Right kidney (tissue), 1 donor: ENCODE results near the gene FAM13A.

Experiments
- DNase-seq: peaks from one replicate; pipeline ENCODE4 v3.0.0-alpha.2; 2016

Gene FAM13A

DNA sequence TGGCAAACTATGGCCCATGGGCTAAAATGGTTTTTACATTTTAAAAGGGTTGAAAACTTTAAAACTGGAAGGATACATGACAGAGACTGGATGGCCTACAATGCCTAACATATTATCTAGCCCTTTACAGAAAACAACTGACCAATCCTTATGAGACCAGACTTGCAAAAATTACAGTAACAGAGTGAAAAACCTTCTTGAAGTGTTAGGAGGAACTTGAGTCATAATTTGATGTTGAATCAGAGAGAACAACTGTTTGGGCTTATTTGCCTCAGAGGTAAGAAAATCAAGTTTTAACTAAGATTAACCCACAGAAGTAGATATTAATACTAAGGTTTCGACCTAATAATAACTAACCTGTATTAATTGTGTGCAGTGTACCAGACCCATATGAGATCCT is 347.0 kb downstream of the FAM13A start:
- DNase-seq, result no peak

DNA sequence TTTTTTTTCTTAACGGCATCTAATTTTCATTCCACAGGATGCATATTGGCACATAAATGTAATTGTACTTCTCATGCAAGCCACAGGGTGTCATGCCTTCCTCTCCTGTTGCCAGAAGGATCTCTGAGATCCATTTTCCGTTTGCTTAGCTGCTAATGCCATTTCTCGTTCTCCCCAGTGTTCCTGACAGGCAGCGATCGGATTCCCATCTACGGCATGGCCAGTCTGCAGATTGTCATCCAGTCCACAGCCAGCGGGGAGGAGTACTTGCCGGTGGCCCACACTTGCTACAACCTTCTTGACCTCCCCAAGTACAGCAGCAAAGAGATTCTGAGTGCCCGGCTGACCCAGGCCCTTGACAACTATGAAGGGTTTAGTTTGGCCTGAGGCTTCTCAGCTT is 350.4 kb downstream of the FAM13A start:
- peak; percentile 40 for DNase-seq

DNA sequence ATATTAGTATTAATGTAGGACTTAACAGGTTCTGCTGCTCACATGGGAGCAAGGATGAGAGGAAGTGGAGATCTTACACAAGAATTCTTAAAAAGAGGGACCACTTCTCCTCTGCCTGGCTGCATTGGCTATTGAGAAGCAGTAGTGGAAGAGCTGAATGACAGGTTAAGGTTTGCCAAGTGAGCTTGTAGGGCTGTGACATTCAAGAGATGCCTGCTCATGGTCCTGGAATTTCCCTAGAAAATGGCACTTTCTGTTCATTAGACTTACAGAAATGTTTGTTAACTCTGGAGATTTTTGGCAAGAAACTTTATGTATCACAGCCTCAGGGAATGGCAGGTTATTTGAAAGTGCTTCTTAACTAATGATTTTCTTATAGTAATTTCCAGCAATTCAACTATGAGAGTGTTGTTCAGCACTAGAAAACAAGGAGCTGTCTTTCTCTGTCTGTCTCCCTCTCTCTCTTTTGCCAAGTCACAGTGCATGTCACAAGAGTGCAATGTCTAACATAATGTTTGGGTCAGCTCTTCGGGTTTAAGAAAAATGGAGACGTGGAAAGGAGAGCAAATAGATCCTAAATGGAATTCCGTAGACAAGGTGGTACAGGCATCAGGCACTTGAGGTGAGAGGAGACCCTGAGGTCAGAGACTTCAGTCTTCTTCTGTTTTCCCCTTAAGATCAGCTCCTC is 351.0 kb downstream of the FAM13A start:
- no peak for DNase-seq

DNA sequence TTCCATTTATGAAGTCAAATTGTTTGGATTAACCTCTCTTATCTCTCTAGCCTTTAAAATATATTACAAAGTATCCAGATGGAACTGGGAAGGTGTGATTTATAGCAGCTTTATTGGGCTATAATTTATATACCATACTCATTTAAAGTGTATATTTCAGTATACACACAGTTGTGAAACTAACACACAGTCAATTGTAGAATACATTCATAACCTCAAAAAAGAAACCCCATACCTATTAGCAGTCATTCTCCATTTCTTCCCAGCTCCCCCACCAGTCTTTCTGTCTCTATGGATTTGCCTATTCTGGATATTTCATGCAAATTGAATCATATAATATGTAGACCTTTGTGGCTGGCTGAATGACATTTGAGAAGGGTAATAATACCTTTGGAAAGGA is 351.8 kb downstream of the FAM13A start:
- DNase-seq, result no peak

DNA sequence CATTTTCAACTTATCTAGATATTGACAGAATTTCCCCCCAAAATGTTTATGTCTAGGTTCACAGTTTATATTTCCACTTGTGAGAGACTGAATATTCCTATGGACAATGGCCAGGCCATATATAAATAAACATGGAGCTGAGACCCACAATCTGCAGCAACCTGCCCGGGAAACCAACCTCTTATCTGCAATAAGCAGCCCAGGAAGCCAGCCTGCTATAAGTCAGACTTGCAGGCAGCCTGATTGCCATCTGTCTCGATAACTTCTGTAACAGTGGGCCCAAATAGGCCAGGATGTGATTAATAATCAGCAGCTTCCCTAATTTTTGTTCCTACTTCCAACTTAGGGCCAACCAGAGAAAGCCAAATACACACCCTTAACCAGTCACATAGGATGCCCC is 354.2 kb downstream of the FAM13A start:
- DNase-seq, result no peak

DNA sequence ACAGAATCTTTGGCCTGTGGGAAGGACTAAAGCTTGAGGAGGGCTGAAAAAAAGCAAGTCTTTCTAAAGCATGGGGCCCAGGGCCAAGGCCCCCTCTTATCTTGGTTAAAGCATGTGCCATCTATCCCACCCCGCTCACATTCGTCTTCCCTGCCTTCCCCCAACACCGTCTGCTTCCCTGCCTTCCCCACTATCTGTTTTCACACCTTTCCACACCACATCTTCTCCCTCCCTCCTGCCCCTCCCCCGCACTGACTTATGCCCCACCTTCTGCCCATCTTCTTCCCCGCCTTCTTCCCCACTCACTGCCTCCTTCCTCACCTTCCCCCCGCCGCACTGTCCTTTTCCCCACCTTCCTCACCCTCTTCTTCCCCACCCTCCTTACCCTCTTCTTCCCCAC is 358.5 kb downstream of the FAM13A start:
- DNase-seq, result no peak

DNA sequence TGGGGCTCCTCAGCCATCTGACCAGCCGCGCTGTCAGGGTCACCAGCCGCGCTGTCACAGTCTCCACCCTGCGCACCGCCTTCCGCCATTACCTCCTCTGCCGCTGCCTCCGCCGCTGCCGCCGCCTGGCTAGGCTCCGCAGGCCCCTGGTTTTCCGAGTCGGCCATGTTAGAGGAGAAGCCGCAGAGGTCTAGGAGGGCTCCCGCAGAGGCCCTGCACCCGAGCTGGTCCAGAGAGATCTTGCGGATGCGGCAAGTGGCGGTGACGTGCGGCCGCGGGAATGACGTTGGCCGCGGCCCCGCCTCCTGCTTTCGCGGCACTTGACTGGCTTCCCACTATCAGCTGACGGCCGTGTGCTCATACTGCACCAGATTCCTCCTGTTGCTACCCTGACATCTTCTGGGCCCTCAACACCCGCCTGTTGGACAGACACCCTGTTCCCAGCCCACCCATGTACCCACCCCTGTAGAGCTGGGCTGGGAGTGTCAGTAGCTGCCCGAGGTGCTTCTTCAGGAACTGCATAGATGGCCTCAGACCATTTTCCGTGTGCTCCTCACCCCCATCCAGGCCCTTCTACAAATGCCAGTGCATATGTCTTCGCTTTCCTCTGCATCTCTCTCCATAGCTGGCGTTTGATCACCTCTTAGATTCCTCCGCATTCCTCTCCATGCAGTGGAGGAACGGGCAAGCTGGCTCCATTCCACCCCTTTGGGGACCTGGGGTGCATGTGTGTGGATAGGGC is 359.2 kb downstream of the FAM13A start, which contains the start of gene NAP1L5:
NAP1L5 (minus strand) TSS at position 242 of the 742 bp plus-strand sequence; CDS start at position 167, 75 bp downstream.
- DNase-seq, result peak; percentile 69

DNA sequence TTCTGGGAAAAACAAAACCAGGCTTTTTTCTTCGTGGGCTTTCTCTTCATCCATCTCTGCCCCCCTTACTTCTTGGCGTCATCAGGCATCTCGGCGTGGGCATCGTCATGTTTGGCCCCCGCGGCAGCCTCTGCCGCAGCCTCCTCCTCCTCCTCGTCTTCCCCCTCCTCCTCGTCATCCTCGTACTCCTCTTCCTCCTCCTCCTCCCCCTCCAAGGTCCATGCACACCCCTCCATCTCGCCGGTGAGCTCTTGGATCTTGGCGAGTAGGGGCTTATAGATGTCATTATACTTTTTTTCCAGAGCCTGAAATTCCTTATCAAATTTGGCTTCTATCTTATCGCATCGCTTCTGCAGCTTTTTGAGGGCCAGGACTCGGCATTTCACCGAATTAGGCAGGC is 359.8 kb downstream of the FAM13A start:
- no peak for DNase-seq

DNA sequence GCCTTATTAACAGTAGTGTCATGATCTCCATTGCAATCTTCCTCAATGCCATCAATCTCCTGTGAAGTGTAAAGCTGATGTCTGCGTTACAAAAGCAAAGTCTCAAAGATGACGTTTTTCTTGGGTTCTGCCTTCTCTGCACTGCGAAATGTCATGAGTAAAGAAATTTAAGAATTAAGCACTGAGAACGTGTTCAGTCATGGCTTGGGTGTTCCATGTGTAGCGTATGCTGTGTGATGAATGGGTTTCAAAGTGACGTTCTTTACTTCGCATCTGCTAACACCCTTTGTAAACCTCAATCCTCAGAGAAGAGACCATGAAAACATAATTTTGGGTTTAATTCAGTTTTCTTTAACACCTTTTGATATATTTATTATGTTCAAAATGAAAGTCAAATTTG is 360.4 kb downstream of the FAM13A start:
- no peak for DNase-seq

DNA sequence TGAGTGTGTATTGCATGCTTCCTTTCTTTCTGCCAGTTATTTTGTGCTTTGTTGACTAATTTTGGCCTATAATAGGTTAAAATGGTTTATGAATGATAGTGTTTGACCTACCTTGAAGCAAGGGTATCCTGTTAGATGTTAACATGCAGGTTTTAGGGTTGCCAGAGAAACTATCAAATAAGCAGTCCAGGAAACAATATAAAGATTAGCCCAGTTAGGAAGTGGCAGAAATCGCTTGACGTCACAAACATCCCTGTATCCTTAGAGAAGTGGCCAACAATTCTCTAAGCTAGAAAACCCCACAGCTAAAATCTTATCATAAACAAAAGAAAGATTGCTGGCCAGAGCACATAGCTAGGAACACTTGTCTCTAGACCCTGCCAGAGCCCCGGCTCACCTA is 363.2 kb downstream of the FAM13A start:
- no peak for DNase-seq

DNA sequence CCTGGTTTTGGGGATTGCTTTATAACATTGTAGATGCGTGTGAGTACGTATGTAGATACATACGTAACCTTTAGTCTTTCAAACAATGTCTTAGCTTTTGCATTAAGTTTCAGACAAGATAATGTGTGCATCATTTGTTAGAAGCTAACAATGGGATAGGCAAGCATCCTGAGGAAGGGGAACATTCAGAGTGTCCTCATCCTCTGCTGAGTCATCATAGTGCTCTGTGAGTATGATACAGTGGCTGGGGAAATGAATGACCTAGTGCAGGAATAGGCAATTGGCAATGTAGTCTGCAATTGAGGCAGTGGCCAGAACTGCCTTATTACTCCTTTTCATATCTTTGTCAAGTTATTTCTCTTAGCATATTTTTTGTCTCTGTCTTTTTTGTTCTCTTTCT is 366.6 kb downstream of the FAM13A start:
- no peak for DNase-seq

DNA sequence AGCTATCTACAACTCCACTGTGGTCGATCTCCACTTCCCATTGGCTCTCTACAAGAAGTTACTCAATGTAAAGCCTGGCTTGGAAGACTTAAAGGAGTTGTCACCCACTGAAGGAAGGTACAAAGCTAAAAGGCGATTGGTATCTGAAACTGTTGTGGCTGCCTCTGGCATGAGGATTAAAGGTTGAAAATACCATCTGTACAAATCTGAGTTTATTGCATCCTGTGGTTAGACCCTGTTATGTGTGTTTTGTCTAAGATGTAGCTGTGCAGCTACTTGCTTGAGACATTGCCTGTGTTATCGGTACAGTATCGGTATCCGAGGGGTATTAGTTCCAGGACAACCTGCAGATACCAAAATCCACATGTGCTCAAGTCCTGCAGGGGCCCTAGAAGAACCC is 375.8 kb downstream of the FAM13A start:
- no peak for DNase-seq
